CD4-positive, alpha-beta T cell treated with Interleukin-15 for 4 hours (primary cell): ENCODE measurements around the gene SLC2A11.
A peak's percentile ranks its signal among the peaks of the same experiment; 100 is the strongest.
"Not testable (repeated sequence)": the region's sequence is repeated elsewhere in the genome, so short reads cannot be mapped to it uniquely, and the experiment has no call there.

Experiments
- DNase-seq: peaks from one replicate; pipeline ENCODE4 v3.0.0-alpha.2; 2020; ENCODE audit warnings: low spot score

The SLC2A11 gene

GRCh38 chr22:23847310-23847920 lies 10.3 kb upstream of the SLC2A11 start:
- no peak for DNase-seq

- no peak for DNase-seq
Observed at GRCh38 chr22:23847991-23848864, 9.4 kb upstream of the SLC2A11 start.

GRCh38 chr22:23849009-23850006 lies 8.4 kb upstream of the SLC2A11 start:
- DNase-seq, result peak; percentile 85

- no peak for DNase-seq
Observed at GRCh38 chr22:23850136-23850611, 7.5 kb upstream of the SLC2A11 start.

GRCh38 chr22:23856721-23857605 lies 712 bp upstream of the SLC2A11 start:
- DNase-seq, result no peak

- DNase-seq, result no peak
Observed at GRCh38 chr22:23858484-23858815, 775 bp downstream of the SLC2A11 start.

- DNase-seq, result no peak
Observed at GRCh38 chr22:23859201-23859600, 1.5 kb downstream of the SLC2A11 start.

- DNase-seq, result not testable (repeated sequence)
Observed at GRCh38 chr22:23860187-23860586, 2.5 kb downstream of the SLC2A11 start.

GRCh38 chr22:23862103-23862502 lies 4.4 kb downstream of the SLC2A11 start:
- DNase-seq, result peak; percentile 17

GRCh38 chr22:23864499-23865154 lies 7.0 kb downstream of the SLC2A11 start:
- DNase-seq, result not testable (repeated sequence)

GRCh38 chr22:23868580-23868979 lies 10.9 kb downstream of the SLC2A11 start:
- no peak for DNase-seq

- DNase-seq, result no peak
Observed at GRCh38 chr22:23874871-23875270, 17.2 kb downstream of the SLC2A11 start.

- DNase-seq, result no peak
Observed at GRCh38 chr22:23875801-23876200, 18.1 kb downstream of the SLC2A11 start.

- no peak for DNase-seq
Observed at GRCh38 chr22:23877566-23877965, 19.9 kb downstream of the SLC2A11 start.

- DNase-seq, result no peak
Observed at GRCh38 chr22:23878219-23878618, 20.5 kb downstream of the SLC2A11 start.

GRCh38 chr22:23882370-23882769 lies 24.7 kb downstream of the SLC2A11 start:
- no peak for DNase-seq

GRCh38 chr22:23883658-23884057 lies 26.0 kb downstream of the SLC2A11 start:
- DNase-seq, result no peak

GRCh38 chr22:23884140-23884539 lies 26.5 kb downstream of the SLC2A11 start:
- DNase-seq, result no peak

GRCh38 chr22:23888615-23889401 lies 31.1 kb downstream of the SLC2A11 start:
- DNase-seq, result no peak

GRCh38 chr22:23889620-23890019 lies 31.9 kb downstream of the SLC2A11 start:
- no peak for DNase-seq
